Measurements from ENCODE around the gene SETD2. TPM values are rescaled to one million over a fixed set of nuclear protein-coding genes. Genes with fewer than 3 reads are reported as not detected.

The SETD2 gene
- total RNA-seq, 1 donor: 45.3 TPM

GRCh38 chr3:47007001-47007400 is 156.9 kb downstream of the SETD2 start:
- DNase-seq (ENCODE audit: low read depth): no peak
- no peak overlapping the region for H3K4me3 ChIP-seq (ENCODE audit: low read depth, low read length)
- no peak for TF ChIP-seq CTCF (IDR thresholded peaks at IDR 0.05; ENCODE audit: insufficient read depth, low read depth, low read length)

- no peak for DNase-seq (ENCODE audit: low read depth)
- H3K4me3 ChIP-seq (ENCODE audit: low read depth, low read length): no peak overlapping the region
- no peak for TF ChIP-seq CTCF (IDR thresholded peaks at IDR 0.05; ENCODE audit: insufficient read depth, low read depth, low read length)
Observed at GRCh38 chr3:47006145-47006651, 157.7 kb downstream of the SETD2 start.

GRCh38 chr3:47005212-47006144 is 158.4 kb downstream of the SETD2 start:
- no peak for DNase-seq (ENCODE audit: low read depth)
- H3K4me3 ChIP-seq (ENCODE audit: low read depth, low read length): no peak overlapping the region
- no peak for TF ChIP-seq CTCF (IDR thresholded peaks at IDR 0.05; ENCODE audit: insufficient read depth, low read depth, low read length)

GRCh38 chr3:47004369-47005211 is 159.3 kb downstream of the SETD2 start:
- TF ChIP-seq CTCF (IDR thresholded peaks at IDR 0.05; ENCODE audit: insufficient read depth, low read depth, low read length): no peak
- DNase-seq (ENCODE audit: low read depth): no peak
- no peak overlapping the region for H3K4me3 ChIP-seq (ENCODE audit: low read depth, low read length)

GRCh38 chr3:47003461-47004368 is 160.2 kb downstream of the SETD2 start:
- no peak for DNase-seq (ENCODE audit: low read depth)
- H3K4me3 ChIP-seq (ENCODE audit: low read depth, low read length): no peak overlapping the region

More at GRCh38 chr3:47003461-47004368, 160.2 kb downstream of the SETD2 start:
- no peak for TF ChIP-seq CTCF (IDR thresholded peaks at IDR 0.05; ENCODE audit: insufficient read depth, low read depth, low read length)
